Stimulated activated CD8-positive, alpha-beta memory T cell treated with anti-CD3 and anti-CD28 coated beads, Interleukin-15, amount 100 ng/mL, for 4 hours (primary cell): ENCODE measurements around the gene TSC2.
A peak's percentile ranks its signal among the peaks of the same experiment; 100 is the strongest.
"Not testable (repeated sequence)": the region's sequence is repeated elsewhere in the genome, so short reads cannot be mapped to it uniquely, and the experiment has no call there.

Source experiments
- DNase-seq, 2 donors: peaks; one replicate each; pipeline ENCODE4 v3.0.0-alpha.2; 2020; ENCODE audit warnings: low read depth in 2 of 2

TSC2 gene

DNA sequence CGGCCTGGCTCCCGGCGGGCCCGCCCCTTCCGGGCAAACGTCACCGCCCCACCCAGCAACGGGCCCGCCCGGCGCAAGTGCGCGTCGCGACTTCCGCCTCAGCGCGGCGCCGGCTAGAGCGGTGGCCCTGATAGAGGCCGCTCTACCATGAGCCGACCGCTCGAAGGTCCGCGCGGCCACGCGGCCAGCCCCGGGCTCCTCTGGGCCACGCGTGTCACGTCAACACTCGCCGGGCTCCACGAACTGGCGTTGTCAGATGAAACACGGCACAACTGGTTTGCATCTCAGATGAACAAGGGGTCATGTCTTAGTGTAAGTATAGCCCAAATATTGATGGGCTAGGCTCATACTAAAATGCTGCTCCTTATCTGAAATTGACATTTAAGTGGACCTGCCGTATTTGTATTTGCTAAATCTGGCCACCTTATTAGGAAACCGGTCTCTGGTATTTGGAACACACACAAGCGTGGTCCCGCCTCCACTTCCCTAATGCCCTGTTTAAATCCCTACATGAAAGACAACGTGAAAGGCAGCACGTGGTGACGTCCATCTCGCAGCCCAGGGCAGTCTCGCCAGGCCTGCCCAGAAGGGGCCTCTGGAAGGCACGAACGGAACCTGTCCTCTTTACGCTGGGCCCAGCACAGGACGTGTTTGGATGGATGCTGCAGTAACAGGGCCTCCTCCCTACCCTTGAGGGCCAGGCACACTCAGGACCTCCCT, 37.8 kb upstream of the TSC2 start, which contains the start of gene ZNF598:
TSS of gene ZNF598 (minus strand) at position 31 of the 720 bp plus-strand sequence.
- peak; percentile 48 to 58 for DNase-seq

DNA sequence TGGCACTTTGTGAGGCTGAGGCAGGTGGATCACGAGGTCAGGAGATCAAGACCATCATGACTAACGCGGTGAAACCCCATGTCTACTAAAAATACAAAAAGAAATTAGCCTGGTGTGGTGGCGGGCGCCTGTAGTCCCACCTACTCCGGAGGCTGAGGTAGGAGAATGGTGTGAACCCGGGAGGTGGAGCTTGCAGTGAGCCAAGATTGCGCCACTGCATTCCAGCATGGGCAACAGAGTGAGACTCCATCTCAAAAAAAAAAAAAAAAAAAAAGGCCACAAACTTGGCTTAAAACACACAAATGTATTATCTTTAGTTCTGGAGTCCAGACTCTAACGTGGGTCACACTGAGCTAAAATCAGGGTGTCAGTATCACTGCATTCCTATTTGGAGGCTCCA, 36.1 kb upstream of the TSC2 start:
- not testable (repeated sequence) for DNase-seq

GRCh38 chr16:2013527-2013926, 34.3 kb upstream of the TSC2 start:
- no peak for DNase-seq

DNA sequence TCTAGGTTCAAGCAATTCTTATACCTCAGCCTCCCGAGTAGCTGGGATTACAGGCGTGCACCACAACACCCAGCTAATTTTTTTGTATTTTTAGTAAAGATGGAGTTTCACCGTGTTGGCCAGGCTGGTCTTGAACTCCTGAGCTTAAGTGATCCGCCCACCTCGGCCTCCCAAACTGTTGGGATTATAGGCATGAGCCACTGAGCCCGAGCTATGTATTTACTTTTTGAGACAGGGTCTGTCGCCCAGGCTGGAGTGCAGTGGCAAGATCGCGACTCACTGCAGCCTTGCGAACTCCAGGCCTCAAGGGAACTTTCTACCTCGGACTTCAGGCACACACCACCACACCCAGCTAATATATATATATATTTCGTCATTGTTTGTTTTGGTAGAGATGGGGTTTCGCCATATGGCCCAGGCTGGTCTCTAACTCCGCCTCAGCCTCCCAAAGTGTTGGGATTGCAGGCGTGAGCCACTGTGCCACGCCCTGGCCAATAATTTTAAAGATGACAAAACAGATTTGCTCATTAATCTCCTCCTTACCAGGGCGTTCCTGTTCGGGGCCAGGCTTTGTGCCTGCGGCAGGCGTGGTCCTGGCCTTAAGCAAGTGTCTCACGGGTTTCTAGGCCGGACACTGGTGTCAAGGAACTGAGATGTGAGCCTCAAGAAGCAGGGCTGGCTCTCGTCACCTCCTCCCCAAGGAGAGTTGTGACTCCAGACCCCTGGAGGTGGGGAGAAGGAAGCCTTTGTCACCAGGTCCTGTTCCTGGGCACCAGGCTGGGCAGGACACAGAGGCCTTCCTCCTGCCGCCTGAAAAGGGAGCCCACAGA, 32.5 kb upstream of the TSC2 start:
- no peak for DNase-seq

- no peak for DNase-seq
Measured at GRCh38 chr16:2015947-2016208, 31.9 kb upstream of the TSC2 start.

DNA sequence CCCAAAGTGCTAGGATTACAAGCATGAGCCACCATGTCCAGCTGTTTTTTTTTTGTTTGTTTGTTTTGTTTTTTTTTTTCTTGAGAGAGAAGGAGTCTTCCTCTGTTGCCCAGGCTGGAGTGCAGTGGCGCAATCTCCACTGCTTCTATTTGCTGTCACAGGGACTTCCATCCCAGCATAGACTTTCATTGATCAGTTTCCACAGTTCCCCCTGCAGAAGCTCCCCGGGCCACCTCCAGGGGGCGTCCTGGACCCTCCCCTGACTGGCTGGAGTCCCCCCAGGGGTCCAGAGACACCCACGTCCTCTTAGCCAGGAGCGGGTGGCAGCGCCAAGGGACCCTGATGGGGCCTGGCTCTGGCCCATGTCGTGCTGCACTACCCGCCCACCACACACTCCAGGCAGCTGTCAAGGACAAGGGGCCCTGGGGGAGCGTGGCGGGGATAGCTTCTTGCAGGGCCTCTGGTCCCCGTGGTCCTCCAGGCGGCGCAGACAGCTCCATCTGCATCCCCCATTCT, 31.3 kb upstream of the TSC2 start:
- DNase-seq = no peak

- DNase-seq = no peak
Measured at GRCh38 chr16:2019518-2019920, 28.3 kb upstream of the TSC2 start, which contains the start of gene NPW. Gene NPW, plus strand, starts transcription at chr16:2019785.

DNA sequence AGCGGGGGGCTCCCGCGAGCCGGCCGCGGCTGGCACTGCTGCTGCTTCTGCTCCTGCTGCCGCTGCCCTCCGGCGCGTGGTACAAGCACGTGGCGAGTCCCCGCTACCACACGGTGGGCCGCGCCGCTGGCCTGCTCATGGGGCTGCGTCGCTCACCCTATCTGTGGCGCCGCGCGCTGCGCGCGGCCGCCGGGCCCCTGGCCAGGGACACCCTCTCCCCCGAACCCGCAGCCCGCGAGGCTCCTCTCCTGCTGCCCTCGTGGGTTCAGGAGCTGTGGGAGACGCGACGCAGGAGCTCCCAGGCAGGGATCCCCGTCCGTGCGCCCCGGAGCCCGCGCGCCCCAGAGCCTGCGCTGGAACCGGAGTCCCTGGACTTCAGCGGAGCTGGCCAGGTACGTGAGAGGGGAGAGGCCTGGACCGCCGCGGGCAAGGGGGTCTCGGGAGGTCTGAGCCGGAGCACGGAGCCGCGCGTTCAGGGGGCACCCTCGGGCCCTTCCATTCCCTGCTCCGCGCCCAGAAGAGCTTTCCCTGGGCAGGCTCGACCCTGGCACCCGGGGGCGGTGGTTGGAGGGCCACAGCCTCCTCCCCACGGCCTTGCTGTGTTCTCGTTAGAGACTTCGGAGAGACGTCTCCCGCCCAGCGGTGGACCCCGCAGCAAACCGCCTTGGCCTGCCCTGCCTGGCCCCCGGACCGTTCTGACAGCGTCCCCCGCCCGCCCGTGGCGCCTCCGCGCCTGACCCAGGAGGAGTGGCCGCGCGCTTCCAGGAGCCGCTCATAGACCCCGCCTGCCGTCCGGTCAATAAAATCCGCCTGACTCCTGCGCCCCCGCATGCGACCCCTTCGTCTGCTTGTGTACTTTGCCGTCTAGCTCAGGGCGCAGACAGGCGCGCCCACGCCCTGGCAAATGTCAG, 27.6 kb upstream of the TSC2 start:
- DNase-seq = no peak

GRCh38 chr16:2022723-2023091, 25.1 kb upstream of the TSC2 start:
- no peak for DNase-seq

- peak; percentile 86 to 89 for DNase-seq
Measured at GRCh38 chr16:2023092-2024031, 24.4 kb upstream of the TSC2 start.

DNA sequence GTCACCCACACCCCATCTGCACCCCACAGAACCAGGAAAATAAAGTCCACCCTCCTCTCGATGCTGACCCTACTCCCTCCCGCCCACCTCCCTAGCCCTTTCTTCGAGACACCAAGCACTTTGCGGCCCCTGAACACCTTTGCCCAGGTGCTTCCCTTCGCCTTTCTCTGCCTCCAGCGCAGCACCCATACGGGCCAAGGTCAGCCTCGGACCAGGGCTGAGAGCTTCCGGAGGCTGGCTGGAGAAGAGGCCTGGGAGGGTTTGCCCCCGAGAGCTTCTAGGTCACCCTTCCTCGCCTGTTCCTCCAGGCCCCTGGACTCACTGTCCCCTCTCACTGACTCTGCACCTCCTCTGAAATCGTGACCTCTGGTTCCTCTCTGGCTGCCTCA, 23.8 kb upstream of the TSC2 start:
- DNase-seq = no peak

GRCh38 chr16:2025251-2025650, 22.5 kb upstream of the TSC2 start:
- no peak for DNase-seq

DNA sequence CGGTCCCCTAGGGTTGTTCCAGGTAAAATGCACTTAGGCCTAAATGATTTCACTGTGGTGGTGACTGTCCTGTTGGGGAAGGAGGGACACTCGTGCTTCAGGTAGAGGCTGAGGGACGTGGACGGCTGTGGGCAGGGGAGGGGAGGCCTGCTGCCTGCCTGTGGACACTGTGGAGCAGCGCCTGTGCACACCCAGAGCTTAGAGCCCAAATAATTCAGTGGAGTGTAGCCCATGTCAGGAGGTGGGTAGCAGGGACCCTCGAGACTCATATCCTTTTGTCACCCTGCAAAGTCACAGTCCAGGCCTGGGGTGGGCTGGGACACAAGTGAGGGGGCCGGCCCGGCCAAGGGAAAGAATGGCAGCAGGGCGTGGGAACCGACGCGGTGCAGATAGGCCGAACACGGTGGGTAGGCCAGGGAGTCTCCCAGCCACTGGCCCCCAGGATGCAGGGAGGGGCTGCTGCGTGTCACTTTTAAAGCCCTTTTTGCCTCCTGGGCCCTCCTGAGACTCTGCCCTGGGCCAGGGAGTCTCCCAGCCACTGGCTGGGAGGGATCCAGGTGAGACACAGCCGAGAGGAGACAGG, 21.8 kb upstream of the TSC2 start:
- no peak for DNase-seq

- no peak for DNase-seq
Measured at GRCh38 chr16:2026461-2027023, 21.2 kb upstream of the TSC2 start, which contains the start of gene NHERF2. Gene NHERF2, plus strand, starts transcription at chr16:2026902. Its CDS starts 104 bp downstream, at chr16:2027006.

GRCh38 chr16:2027024-2028010, 20.5 kb upstream of the TSC2 start:
- DNase-seq = no peak

DNA sequence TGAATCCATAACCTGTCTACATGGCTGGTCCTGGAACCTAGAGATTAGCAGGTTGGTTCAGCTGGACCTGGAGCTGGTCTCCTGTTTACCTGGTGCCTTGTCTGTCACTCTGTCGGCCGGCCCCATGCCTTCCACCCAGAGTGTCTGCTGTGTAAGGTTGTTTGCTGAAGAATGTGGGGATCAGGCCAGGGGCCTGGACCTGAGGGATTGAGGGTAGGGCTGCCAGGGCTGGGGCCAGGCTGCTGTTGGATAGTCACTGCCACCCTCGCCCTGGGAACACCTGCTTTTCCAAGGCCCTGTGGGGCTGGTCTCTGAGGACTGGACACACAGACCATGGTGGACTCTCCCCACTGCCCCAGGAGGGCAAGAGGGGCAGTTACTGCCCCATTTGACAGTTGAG, 19.6 kb upstream of the TSC2 start:
- DNase-seq = no peak

- no peak for DNase-seq
Measured at GRCh38 chr16:2028620-2029220, 19.1 kb upstream of the TSC2 start.

DNA sequence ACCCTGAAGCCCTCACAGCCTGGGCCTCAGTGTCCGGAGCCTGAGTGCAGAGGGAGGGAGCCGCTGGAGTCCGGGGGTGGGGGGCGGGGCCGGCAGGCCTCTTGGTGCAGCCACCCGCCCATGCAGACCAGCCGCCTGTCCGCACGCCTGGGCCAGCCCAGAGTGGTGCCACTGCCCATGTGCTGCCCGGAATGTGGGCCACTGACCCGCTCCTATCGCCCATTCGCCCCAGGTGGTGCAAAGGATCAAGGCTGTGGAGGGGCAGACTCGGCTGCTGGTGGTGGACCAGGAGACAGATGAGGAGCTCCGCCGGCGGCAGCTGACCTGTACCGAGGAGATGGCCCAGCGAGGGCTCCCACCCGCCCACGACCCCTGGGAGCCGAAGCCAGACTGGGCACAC, 18.4 kb upstream of the TSC2 start:
- no peak for DNase-seq

GRCh38 chr16:2030036-2030435, 17.7 kb upstream of the TSC2 start:
- no peak for DNase-seq
